D721Med (cell line): ENCODE measurements around the gene SCYL2.

Experiments used
- DNase-seq: peaks from one replicate; pipeline ENCODE4 v3.0.0; 2011; ENCODE audit warnings: low spot score; ENCODE audit not compliant: insufficient read length
- FAIRE-seq: peaks from 2 replicates; lab custom pipeline; 2011; peaks lifted over from hg19 to GRCh38; lab: Jason Lieb, UNC
- TF ChIP-seq, protein P1 (sequence below): IDR thresholded peaks from 2 replicates; pipeline ENCODE4 v1.5.1; 2012; ENCODE audit warnings: mild to moderate bottlenecking, control low read depth; ENCODE audit not compliant: insufficient read depth; ENCODE audit errors: missing control alignments

SCYL2 gene

DNA sequence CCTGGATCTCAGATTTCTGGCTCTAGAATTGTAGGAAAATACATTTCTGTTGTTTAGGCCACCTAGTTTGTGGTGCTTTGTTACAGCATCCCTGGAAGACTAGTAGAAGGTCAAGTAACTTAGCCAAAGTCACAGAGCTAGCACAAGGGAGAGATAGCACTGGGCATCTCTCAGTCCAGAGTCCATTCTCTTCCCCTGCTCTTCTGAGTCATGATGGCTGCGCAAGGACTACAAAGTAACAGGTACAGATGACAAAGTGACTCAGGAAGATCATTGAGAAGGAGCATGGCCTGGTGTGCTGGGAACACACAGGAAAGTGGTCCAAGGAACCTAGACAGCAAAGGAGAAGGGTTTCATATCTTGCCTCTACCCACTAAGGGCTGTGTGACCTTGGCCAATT lies 109.2 kb downstream of the SCYL2 start:
- FAIRE-seq, result no peak
- TF ChIP-seq, protein P1, sequence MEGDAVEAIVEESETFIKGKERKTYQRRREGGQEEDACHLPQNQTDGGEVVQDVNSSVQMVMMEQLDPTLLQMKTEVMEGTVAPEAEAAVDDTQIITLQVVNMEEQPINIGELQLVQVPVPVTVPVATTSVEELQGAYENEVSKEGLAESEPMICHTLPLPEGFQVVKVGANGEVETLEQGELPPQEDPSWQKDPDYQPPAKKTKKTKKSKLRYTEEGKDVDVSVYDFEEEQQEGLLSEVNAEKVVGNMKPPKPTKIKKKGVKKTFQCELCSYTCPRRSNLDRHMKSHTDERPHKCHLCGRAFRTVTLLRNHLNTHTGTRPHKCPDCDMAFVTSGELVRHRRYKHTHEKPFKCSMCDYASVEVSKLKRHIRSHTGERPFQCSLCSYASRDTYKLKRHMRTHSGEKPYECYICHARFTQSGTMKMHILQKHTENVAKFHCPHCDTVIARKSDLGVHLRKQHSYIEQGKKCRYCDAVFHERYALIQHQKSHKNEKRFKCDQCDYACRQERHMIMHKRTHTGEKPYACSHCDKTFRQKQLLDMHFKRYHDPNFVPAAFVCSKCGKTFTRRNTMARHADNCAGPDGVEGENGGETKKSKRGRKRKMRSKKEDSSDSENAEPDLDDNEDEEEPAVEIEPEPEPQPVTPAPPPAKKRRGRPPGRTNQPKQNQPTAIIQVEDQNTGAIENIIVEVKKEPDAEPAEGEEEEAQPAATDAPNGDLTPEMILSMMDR, result no peak

DNA sequence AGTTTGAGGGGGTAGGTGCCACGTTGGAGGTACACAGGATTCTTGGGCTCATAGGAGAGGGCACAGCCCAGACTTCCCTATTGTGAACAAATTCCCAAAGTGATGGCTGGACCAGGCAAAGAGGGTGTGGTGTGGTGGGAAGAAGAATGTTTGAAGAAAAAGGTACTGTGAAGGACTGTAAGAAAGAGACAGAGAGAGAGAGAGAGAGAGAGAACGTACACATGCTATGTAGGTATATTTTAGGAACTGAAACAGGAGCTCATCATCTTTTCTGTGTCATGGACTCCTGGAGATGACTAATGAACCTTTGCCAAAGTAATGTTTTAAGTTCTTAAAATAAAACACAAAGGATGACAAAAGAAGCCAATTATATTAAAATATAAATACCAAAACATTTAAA lies 114.4 kb downstream of the SCYL2 start:
- no peak for DNase-seq
- FAIRE-seq, result no peak
- TF ChIP-seq, protein P1, result no peak

More for the DNA sequence above, 109.2 kb downstream of the SCYL2 start:
- no peak for DNase-seq

DNA sequence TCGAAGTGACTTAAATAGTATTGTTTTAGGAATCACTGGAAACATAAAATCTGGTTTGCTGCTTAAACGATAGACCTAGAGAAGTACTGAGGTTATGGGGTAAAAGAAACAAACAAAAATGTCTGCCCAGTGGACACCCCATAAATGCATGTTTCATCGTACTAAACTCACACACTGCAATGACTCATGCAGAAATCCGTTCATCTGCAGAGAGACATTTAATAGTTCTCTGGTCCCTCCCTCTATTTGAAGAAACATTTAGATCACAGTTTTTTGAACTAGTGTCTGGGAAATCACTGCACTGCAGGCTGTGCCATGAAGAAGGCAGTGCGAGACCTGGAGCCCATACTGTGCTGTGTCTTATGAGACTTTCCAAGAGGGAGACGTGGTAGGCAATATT lies 115.4 kb downstream of the SCYL2 start:
- FAIRE-seq (no peak), DNase-seq (no peak)
- TF ChIP-seq, protein P1, result no peak

DNA sequence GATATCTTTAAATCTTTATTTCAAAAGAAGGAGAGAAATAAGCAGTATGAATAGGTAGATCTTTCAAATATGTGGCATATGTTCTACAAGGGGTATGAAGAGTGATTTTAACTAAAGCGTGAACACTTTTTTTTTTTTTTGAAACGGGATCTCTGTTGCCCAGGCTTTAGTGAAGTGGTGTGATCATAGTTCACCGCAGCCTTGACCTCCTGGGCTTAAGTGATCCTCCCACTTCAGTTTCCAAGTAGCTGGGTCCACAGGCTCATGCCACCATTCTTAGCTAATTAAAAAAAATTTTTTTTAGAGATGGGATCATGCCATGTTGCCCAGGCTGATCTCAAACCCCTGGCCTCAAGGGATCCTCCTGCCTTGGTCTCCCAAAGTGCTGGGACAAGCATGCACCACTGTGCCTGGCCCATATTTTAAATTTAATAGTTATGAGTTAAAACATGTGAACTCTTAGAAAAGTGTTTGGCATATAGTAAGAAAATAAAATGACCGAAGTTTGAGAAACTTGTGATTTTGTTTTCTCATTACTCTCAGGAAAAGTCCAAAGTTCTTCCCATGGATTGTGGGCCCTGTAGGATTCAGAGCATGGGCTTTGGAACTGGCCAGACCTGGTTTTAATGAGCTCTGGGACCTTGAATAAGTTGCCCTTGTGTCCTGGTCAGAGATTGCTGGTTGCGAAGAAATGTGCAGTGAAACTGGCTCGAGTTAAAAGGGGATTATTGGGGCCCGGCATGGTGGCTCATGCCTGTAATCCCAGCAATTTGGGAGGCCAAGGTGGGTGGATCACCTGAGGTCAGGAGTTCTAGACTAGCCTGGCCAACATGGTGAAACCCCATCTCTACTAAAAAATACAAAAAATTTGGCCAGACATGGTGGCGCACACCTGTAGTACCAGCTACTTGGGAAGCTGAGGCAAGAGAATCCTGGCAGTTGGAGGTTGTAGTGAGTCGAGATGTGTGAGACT lies 116.9 kb downstream of the SCYL2 start:
- no peak for FAIRE-seq
- TF ChIP-seq, protein P1, result no peak
- DNase-seq, result no peak

GRCh38 chr12:100384559-100384935 lies 117.6 kb downstream of the SCYL2 start:
- TF ChIP-seq, protein P1, result no peak
- no peak for DNase-seq
- no peak for FAIRE-seq

GRCh38 chr12:100388382-100388781 lies 121.4 kb downstream of the SCYL2 start:
- TF ChIP-seq, protein P1, result no peak
- no peak for FAIRE-seq
- no peak for DNase-seq
